OCI-LY7 (cell line): ENCODE measurements around the gene AMZ2.
"Not testable (repeated sequence)": the region's sequence is repeated elsewhere in the genome, so short reads cannot be mapped to it uniquely, and the experiment has no call there.

Experiments used
- CTCF ChIP-seq: fragments of 200-600 bp; sonication (generic); conservative IDR thresholded peaks from 2 replicates; pipeline ENCODE4 v1.5.1; 2014; ENCODE audit warnings: mild to moderate bottlenecking, antibody characterized with exemption, low read length, moderate library complexity, mixed read lengths
- EZH2phosphoT487 ChIP-seq: fragments of 200-600 bp; sonication (generic); IDR thresholded peaks from 2 replicates; pipeline ENCODE4 v1.6.1; 2018; ENCODE audit warnings: low read depth, borderline replicate concordance, mild to moderate bottlenecking, mixed run types, antibody characterized with exemption, low read length, moderate library complexity, mixed read lengths

GRCh38 chr17:68235336-68235791 is 12.5 kb upstream of the AMZ2 start:
- not testable (repeated sequence) for TF ChIP-seq CTCF, EZH2phosphoT487
